Stimulated activated CD8-positive, alpha-beta memory T cell treated with anti-CD3 and anti-CD28 coated beads, Interleukin-2, amount 100 ng/mL, for 48 hours (primary cell): ENCODE results near the gene GFI1.
A peak's percentile ranks its signal among the peaks of the same experiment; 100 is the strongest.

Source experiments
- DNase-seq, 2 donors: peaks; one replicate each; pipeline ENCODE4 v3.0.0-alpha.2; 2020; ENCODE audit warnings: low read depth in 2 of 2

Gene GFI1

DNA sequence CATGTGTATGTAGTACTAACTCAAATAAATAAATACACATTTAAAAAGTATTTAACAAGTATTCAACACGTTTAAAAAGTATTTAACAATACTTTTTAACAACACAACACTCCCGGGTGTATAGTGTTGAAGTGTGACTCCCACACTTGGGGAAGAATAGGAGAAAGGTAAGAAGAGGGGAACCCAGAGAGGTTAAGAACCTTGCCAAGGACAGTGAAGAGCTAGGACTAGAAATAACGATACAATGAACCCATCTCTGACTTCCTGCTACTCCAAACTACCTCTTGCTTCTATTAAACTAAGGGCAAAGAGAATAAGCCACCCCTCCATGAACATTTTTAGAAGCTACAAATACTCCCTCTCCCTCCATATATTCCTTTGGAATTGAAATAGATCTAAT lies 1.7 kb upstream of the GFI1 start:
- DNase-seq = no peak

DNA sequence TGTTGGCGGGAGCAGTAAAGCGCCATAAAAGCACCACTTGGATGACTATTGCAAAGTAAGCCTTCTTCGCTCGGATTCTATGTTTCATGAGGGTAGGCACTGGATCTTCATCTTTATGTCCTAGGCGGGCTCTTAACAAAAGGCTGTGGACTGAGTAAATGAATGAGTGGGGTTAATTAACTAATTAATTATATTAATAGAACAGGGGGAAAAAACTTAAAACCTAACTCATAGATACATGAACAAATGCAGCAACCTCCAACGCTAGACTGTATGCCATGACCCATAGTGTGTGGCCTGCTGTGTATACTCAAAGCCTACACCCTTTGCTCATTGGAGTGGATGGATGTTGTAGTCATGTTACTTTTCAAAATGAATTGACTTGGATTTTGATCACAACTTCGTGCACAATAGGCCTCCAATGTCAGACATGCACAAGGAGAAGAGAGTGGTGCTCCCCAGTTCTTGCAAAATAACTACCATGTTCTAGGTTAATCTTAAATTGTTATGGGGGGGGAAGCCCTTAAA lies 417 bp upstream of the GFI1 start:
- no peak for DNase-seq

DNA sequence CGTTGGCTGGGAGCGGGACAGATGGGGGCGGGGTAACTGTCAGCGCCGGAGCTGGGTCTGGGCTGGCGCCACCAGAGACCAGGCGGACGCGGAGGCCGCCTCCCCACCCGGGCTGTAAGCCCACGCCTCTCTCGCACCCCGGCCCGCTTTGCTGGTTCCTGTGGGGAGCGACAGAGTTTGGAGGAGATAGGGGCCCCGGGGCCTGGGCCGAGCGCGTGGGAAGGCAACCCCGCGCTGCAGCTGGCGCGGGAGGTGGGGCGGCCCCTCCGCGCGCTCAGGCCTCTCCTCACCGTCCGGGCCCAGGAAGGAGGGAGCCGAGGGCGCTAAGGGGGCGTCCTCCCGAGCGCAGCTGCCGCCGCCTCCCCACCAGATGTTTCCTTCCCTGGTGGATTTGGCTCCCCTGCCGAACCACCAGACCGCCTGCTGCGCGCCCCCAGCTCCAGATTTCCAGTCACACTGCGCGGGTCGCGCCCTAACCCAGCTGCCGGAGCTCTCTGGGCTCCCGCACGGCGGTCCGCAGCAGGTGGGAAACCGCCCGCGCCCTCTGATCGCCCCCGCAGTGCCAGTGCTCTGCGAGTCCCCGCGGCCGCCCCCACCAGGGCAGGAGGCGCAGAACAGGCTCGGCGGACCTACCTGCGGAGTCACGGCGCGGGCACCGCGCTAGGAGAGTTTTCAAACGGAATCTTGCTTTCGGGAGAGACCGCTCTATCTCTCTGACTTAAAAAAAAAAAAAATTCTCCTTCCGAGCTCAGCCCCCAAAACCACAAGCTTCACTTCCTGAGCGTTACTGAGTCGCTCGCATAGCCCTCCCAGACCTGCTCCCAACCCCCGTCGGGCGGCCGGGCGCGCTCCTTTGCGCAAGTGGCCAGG lies 1.1 kb downstream of the GFI1 start:
- peak; percentile 84 to 85 for DNase-seq

DNA sequence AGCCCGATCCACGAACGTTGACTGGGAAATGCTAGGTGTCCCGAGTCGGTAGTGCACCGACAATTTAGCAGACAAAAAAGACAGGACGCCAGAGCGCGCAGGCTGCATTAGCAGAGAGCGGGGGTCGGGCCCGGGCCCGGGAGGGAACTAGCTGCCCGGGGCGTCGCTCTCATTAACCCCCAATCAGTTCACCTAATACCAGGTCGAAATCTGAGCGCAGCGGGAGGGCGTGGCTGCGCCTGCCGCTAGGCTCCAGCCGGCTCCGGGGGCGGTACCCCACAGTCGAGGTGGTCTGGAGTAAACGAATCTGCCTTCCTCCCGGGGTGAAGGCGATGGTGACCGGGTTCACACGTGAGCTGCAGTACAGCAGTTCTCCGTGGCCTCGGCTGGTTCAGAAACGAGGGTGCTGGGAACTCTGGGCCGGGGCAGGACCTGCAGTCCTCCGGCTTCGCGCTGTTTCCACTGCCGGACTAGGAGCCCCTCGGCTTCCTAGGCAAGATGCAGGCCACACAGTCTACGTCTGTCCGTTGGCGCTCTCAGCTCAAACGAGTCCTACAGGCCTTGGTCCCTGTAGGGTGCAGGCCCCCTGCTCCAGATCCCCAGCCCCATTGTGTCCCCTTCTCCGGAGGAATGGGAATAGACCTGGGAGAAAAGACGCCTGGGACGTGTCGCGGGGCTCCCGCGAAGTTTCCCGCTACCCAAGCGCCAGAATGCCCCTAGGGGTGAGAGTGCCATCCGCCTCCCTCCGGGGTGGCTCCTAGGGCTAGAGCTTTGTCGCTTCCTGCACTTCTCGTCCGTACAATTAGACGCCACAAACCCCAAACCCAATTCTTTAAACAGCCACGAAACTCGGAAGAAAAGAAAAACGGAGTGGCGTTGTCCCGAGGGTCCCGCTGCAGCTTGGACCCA lies 2.0 kb downstream of the GFI1 start:
- peak; percentile 71 to 76 for DNase-seq

DNA sequence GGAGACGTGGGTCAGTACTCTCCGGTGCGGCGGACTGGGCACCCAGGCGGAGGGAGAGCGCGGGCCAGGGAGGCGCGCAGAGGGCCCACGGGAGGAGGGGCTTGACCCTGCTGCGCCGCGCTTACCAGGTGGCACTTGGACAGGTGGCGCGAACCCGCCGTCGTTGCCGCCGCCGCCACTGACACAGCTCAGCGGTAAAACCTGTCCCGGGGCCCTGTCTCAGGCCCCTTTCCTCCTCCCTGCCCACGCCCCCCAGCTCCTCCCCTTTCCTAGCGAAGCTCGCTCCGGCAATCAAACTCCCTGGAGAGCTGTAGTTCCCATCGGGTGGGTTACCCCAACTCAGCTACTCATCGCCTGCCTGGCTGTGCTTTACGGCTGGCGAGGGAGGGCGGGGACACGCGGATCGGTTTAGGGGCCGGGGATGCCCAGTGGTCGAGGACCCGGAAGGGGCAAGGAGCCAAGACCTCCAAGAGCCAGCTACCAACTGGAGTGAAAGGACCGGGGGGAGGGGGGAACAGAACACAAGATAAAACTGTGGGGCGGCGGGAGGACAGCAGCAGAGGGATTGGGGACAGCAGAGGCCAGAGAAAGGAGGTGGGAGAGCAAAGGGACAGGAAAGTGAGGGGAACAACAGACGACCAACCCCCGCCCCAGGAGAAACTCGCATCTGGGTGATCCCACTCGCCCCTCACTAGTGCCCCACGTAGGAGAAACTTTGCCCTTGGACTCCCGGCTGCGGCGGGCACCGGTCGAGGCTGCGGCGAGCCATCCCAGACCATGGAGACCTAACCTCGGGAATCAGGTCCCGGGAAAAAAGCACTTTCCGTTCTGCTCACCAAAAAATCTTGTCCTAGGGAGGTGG lies 2.9 kb downstream of the GFI1 start:
- DNase-seq = peak in 1 of 2 donors; percentile 64

DNA sequence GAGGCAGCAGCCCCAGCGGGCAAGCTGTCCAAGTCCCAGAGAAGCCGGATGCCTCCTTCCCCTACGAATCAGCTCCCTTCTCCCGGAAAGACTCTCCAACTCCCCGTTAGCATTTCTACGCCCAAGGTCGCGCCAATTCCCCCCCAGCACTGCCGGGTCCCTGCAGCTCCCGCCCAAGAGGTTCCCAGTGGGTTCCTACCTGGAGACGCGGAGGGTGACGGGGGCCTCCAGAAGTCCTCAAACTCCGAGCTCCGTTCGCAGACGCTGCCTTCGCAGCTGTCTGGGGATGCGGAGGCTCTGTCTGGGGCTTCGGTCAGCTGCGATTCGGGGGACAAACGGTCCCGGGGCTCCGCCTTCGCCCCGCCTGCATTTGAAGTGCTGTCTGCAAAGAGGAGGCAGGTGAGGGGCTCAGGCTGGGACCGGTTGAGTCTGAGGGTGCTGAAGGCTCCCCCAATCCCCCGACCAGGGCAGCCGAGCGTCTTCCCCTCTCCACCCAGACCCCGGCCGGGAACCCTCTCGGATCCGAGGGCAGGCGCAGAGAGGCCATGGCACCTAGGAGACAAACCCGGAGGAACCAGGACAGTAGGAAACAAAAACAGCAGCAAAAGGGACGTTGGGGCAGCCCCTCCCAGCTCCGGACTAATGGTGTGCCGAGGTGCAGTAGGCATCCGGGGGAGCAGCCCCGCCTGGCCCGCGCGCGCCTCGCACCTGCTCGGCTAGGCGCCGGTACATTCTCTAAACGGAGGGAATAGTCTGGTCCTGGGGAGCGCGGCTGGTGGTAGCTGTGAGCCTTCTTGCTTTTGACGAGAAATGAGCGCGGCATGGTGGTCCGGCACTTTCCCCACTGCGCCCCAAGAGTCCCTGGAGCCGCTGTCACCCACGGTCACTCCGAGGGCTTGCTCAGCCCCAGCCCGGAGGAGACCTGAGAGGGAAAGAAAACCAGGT lies 3.8 kb downstream of the GFI1 start:
- DNase-seq = no peak

DNA sequence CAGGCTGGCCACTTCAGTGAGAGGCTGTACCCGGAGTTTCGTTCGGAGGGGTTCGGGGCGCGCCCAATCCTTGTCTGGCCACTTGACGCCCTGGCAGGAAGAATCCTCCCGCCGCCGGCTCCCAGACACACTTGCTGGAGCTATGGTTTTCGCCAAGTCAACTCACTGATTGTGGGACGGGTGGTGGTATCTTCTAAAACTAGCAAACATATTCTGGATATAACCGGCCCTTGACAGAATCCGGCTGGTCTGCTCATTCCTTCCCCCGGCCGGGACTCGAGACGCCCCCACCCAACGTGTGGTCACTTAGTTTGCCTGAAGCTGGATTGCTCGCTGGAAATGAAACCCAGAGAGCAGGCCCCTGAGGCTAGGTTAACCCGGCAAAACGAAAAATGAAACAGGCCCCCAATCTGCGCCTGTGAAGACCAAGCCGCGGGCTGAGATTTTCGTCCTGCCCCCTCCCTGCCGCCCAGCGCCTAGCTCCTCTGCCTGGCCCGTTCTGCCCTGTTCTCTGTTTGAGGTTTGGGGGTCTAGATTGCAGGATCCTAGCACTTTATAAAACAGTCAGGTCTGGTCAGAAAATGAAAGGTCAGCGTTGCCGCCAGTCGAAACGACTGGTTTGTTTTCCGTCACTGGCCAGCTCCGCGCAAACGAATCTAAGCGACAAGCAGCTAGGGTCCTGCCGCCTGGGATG lies 4.6 kb downstream of the GFI1 start:
- no peak for DNase-seq

DNA sequence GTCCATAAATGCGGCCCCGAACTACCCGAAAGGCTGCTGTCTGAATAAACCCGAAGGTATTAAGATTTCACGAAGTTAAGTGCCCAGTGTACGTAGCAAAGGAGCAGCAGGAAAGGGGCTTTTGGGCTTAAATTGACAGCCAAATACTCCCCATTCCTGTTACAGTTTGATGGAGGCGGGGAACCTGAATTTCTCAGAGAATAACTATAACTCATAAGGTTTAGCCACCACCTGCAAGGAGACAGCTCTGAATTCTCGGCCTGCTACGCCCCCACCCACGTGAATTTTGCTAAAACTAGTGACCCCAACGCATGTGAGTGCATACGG lies 5.2 kb downstream of the GFI1 start:
- DNase-seq = no peak

DNA sequence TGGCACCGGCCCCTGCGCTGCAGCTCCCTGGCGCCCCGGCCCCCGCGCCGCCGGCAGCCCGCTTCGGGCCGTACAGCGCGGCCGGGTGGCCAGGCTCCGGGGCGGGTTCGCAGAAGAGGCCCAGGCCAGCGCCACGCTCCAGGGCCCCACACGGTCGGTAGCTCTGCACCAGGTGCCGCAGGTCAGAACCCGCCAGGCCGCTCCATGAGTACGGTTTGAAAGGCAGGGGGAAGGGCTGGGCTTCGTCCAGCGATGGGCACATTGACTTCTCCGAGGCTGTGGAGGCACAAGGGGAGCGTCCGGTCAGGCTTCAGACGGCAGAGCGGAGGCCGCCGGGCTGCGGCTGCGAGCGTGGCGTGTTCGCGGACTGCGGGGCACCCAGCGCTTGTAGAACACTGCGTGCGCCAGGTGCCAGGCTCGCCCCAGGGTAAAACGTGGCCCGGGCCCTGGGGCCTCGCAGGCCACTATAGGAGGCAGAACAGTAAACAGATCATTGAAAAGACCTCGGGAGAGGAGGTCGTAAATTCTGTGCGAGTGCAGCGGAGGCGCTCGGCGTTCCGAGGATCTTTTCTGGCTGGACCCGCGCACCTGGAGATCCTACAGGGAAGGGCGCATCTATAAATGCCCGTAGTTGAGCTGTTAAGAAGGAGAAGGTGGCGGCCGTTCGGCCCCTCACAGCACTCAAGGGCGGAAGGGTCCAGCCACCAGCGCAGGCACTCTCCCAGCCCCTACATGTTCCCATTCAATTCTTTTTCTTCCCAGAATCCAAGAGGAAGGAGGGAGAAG lies 5.7 kb downstream of the GFI1 start:
- no peak for DNase-seq

DNA sequence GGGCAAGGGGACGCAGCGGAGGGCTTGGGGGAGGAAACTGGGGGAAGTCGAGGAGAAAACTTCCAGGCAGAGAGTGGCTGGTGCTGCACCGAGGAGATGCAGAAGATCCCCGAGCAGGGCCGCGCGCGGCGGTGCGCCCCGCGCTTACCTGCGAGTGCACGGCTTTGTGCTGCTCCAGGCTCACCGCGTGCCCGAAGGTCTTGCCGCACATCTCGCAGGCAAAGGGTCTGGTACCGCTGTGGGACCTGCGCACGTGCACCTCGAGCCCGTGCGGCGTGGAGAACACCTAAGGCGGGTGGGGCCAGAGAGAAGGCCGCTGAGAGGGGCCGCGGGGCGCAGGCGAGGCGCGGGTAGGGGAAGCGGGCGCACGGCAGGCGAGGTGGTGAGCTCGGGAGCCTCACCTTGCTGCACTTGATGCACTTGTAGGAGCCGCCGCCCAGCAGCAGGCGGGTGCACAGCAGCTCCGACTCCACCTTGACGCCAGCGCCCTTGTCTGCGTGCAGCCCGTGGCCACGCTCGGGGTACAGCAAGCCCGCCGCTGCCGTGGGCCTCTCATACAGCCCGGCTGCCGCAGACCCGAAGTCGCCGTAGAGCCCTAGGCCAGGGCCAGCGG lies 6.4 kb downstream of the GFI1 start:
- DNase-seq = no peak

DNA sequence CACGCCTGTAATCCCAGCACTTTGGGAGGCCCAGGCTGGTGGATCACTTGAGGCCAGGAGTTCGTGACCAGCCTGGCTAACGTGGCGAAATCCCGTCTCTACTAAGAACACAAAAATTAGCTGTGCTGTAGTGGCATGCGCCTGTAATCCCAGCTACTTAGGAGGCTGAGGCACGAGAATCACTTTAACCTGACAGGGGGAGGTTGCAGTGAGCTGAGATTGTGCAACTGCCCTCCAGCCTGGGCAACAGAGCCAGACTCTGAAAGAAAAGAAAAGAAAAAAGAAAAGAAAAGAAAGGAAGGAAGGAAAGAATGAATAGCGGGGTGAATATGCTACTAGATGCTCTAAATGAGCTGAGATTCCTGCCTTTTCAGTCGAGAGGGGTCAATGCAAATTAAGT lies 7.1 kb downstream of the GFI1 start:
- no peak for DNase-seq

DNA sequence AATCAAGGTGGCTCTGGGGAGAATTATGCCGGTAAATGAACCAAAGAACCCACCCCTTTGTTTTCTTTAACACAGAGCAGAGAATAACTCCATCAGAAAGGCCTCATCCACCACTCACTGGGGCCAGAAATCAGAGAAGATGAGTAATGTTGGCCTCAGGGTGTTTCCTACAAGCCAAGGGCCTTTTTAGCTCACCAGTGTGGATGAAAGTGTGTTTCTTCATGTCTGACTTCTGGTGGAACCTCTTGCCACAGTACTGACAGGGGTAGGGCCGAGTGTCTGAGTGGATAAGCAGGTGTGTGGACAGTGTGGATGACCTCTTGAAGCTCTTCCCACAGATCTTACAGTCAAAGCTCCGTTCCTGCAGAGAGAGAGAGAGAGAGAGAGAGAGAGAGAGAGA lies 8.3 kb downstream of the GFI1 start:
- DNase-seq = no peak

DNA sequence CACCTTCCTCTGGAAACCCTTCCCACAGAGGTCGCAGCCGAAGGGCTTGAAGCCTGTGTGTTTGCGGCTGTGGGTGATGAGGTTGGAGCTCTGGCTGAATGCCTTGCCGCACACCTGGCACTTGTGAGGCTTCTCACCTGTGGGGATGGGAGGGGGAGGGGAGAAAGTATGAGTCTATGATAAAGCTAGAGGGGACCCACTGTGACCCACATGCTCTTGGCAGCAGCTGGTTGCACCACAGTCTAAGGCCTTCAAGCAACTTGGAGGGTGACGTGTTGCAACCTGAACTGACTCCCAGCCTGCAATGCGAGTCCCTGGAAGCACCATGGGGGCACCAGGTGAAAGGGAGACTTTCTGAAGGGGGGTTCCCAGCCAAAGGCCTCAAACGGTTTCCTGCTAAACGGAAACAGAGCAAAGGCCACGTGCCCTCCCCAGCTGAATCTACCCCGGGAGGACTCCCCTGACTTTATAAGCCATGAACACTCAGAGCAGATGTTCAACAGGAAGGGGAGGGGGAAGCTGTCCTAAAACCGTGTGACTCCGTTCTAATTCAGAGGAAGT lies 10.6 kb downstream of the GFI1 start:
- DNase-seq = peak in 1 of 2 donors; percentile 46

DNA sequence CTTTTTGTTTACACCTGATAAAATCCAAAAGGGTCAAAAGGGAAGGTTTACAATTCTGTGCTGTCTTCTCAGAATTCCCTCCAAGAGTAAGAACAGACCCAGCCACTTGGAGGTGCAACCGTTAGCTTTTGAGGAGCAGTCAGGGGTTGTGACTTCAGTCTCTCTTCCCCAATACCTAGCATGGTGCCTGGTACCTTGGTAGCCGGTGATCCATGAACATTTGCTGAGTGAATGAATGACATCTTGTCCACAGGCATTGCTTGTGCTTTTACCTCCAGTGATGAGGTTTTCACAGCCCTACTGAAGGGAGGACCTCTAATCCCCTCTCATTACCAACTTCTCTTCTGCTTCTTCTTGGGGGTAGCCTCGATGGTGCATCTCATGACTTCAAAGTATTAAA lies 11.7 kb downstream of the GFI1 start:
- no peak for DNase-seq

DNA sequence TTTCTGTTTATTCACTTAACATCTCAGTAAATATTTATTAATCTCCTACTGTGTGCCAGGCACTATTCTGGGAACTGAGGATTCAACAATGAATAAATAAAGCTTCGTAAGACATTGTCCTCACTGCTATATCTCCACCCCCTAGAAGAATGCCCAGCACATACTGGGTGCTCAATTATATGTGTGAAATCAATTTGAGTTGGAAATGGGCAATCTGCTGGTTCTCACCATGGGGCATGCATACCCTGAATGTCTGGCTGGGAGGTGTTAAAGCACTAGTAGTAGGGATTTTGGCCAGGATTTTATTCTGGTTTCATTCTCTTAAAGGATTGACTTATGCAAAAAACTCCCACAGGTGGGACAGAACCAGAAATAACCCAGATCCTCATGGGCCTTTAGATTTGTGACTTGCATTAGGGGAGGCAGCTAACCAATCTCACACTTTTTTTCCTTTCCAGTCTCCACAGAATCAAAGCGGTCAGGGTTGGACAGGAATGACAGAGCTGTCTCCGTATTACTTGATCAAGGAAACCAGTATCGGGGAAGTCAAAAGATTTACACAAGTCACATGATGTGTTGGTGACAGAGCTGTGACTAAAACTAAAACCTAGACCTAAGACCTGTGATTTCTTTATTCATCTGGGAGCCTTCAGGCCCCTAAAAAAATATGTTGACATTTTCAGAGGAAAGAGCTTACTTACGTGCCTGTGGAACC lies 12.8 kb downstream of the GFI1 start:
- no peak for DNase-seq

DNA sequence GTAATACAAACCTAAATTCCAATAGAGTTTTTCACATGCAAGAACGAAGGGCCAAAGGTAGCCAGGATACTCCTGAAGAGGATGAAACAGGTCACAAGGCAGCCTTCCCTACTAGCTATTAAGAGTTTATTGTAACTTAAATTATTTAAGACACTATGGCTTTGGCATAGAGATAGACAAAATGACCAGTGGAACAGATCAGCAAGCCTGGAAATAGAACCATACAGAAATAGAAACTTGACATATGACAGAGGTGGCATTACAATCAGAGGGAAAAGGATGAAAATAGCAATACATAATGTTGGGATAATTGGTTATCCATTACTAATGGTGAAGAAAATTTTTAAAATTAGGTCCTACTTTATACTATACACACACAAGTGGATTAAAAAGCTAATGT lies 16.5 kb downstream of the GFI1 start:
- DNase-seq = no peak

DNA sequence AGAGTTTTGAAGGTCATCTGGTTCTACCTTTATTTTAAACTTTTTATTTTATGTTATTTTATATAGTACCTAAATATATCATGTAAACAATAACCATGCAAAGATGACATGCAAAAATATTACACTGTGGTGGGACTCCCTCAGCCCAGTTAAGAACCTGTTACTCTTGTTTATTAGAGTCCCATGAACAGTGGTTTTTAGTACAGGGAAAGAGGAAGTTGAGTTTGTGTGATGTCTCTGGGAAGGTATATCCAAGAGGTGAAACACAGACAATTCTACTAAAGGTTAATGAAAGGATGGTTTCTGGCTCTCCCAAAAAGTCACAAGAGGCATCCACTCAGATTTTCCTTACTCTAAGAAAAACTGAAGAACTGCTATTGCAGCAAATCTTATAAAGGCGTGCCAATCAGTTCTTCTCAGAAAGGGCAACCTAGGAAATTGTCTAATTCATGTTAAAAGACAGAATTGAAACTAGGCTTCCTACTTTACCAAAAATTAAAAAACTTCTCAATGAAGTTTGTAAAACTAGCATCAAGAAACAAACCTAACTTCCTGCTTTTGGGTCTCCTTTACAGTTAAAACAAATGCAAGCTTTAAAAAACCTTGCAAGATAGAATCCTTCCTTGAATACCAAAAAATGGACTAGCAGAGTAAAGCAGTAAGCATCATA lies 19.9 kb downstream of the GFI1 start:
- DNase-seq = no peak
